ENCODE measurements around the gene RALGAPA1.

RALGAPA1 gene

GRCh38 chr14:35565871-35566464 is 243.1 kb downstream of the RALGAPA1 start:
- TF ChIP-seq EZH2 (IDR thresholded peaks at IDR 0.05; ENCODE audit: borderline replicate concordance, low read depth, low read length, severe bottlenecking) (no peak), CTCF (IDR thresholded peaks at IDR 0.05; ENCODE audit: borderline replicate concordance, extremely low read depth, low read length, poor library complexity, severe bottlenecking) (no peak)
- H3K9me3 ChIP-seq (ENCODE audit: insufficient read depth, low read length, severe bottlenecking): no peaks in the 10 kb centered on the region
- H3K4me1 ChIP-seq (ENCODE audit: insufficient read depth, low read length): no peaks in the 10 kb centered on the region
- ATAC-seq (ENCODE audit: insufficient read depth, low read depth) (no peak), DNase-seq (no peak)
- no peaks in the 10 kb centered on the region for H3K27me3 ChIP-seq (ENCODE audit: insufficient read depth, low read length, poor library complexity)
- H4K20me1 ChIP-seq (ENCODE audit: insufficient read depth, low read length): no peaks in the 10 kb centered on the region
- H3K27ac ChIP-seq (ENCODE audit: low read length): no peak overlapping the region
- no peaks in the 10 kb centered on the region for H3K79me2 ChIP-seq (ENCODE audit: insufficient read depth, low read length)
- H2AFZ ChIP-seq (ENCODE audit: low read depth, low read length): no peak overlapping the region
- no peak overlapping the region for H3K9ac ChIP-seq (ENCODE audit: low read depth, low read length)
- no peaks in the 10 kb centered on the region for H3K36me3 ChIP-seq (ENCODE audit: insufficient read depth, low read length)
- no peak overlapping the region for H3K4me2 ChIP-seq (ENCODE audit: insufficient read depth, low read length)
- no peak overlapping the region for H3K4me3 ChIP-seq (ENCODE audit: low read depth in 1 of 2, low read length in 2 of 2)

- no peak overlapping the region for H3K4me3 ChIP-seq (ENCODE audit: low read depth in 1 of 2, low read length in 2 of 2)
Observed at GRCh38 chr14:35558680-35559079, 250.4 kb downstream of the RALGAPA1 start.

GRCh38 chr14:35557221-35557747 is 251.8 kb downstream of the RALGAPA1 start:
- H3K4me3 ChIP-seq (ENCODE audit: low read depth in 1 of 2, low read length in 2 of 2): no peak overlapping the region
- ATAC-seq (ENCODE audit: insufficient read depth, low read depth) (no peak), DNase-seq (no peak)
- no peaks in the 10 kb centered on the region for H3K36me3 ChIP-seq (ENCODE audit: insufficient read depth, low read length)
- no peak overlapping the region for H2AFZ ChIP-seq (ENCODE audit: low read depth, low read length)
- H3K27ac ChIP-seq (ENCODE audit: low read length): no peak overlapping the region
- no peaks in the 10 kb centered on the region for H3K9me3 ChIP-seq (ENCODE audit: insufficient read depth, low read length, severe bottlenecking)
- no peaks in the 10 kb centered on the region for H4K20me1 ChIP-seq (ENCODE audit: insufficient read depth, low read length)
- H3K4me1 ChIP-seq (ENCODE audit: insufficient read depth, low read length): no peaks in the 10 kb centered on the region
- H3K4me2 ChIP-seq (ENCODE audit: insufficient read depth, low read length): no peak overlapping the region
- no peaks in the 10 kb centered on the region for H3K79me2 ChIP-seq (ENCODE audit: insufficient read depth, low read length)
- no peak overlapping the region for H3K9ac ChIP-seq (ENCODE audit: low read depth, low read length)
- TF ChIP-seq CTCF (IDR thresholded peaks at IDR 0.05; ENCODE audit: borderline replicate concordance, extremely low read depth, low read length, poor library complexity, severe bottlenecking) (no peak), EZH2 (IDR thresholded peaks at IDR 0.05; ENCODE audit: borderline replicate concordance, low read depth, low read length, severe bottlenecking) (no peak)
- no peaks in the 10 kb centered on the region for H3K27me3 ChIP-seq (ENCODE audit: insufficient read depth, low read length, poor library complexity)

More at GRCh38 chr14:35558680-35559079, 250.4 kb downstream of the RALGAPA1 start:
- H3K9me3 ChIP-seq (ENCODE audit: insufficient read depth, low read length, severe bottlenecking): no peaks in the 10 kb centered on the region
- H3K4me1 ChIP-seq (ENCODE audit: insufficient read depth, low read length): no peaks in the 10 kb centered on the region
- H2AFZ ChIP-seq (ENCODE audit: low read depth, low read length): no peak overlapping the region
- no peak overlapping the region for H3K9ac ChIP-seq (ENCODE audit: low read depth, low read length)
- ATAC-seq (ENCODE audit: insufficient read depth, low read depth) (no peak), DNase-seq (no peak)
- no peaks in the 10 kb centered on the region for H3K79me2 ChIP-seq (ENCODE audit: insufficient read depth, low read length)
- TF ChIP-seq EZH2 (IDR thresholded peaks at IDR 0.05; ENCODE audit: borderline replicate concordance, low read depth, low read length, severe bottlenecking) (no peak), CTCF (IDR thresholded peaks at IDR 0.05; ENCODE audit: borderline replicate concordance, extremely low read depth, low read length, poor library complexity, severe bottlenecking) (no peak)
- no peaks in the 10 kb centered on the region for H4K20me1 ChIP-seq (ENCODE audit: insufficient read depth, low read length)
- no peaks in the 10 kb centered on the region for H3K27me3 ChIP-seq (ENCODE audit: insufficient read depth, low read length, poor library complexity)
- no peak overlapping the region for H3K27ac ChIP-seq (ENCODE audit: low read length)
- no peaks in the 10 kb centered on the region for H3K36me3 ChIP-seq (ENCODE audit: insufficient read depth, low read length)
- no peak overlapping the region for H3K4me2 ChIP-seq (ENCODE audit: insufficient read depth, low read length)

All from DND-41 (cell line).